Trophoblast cell (in vitro differentiated cells and primary cell): ENCODE measurements around the gene TSNAX.

Experiments
- DNase-seq, 2 donors: peaks; one replicate each; pipeline ENCODE4 v3.0.0-alpha.2; 2016
- H2AFZ ChIP-seq: 2 replicates; pipeline ENCODE4 v1.6.1; 2013; ENCODE audit warnings: low read length, moderate library complexity, mild to moderate bottlenecking; ENCODE audit not compliant: insufficient read depth, poor library complexity
- H2AK5ac ChIP-seq: 2 replicates; pipeline ENCODE4 v1.6.1; 2013; ENCODE audit warnings: mild to moderate bottlenecking, low read length
- H2BK120ac ChIP-seq: 2 replicates; pipeline ENCODE4 v1.6.1; 2013; ENCODE audit warnings: low read length, mild to moderate bottlenecking, moderate library complexity; ENCODE audit not compliant: insufficient read depth, poor library complexity
- H2BK12ac ChIP-seq: 2 replicates; pipeline ENCODE4 v1.6.1; 2013; ENCODE audit warnings: mild to moderate bottlenecking, low read length, moderate library complexity
- H2BK5ac ChIP-seq: 2 replicates; pipeline ENCODE4 v1.6.1; 2013; ENCODE audit warnings: low read length, low read depth, moderate library complexity, mild to moderate bottlenecking; ENCODE audit not compliant: poor library complexity
- H3K14ac ChIP-seq: 2 replicates; pipeline ENCODE4 v1.6.1; 2013; ENCODE audit warnings: mild to moderate bottlenecking, low read length
- H3K18ac ChIP-seq: 2 replicates; pipeline ENCODE4 v1.6.1; 2013; ENCODE audit warnings: mild to moderate bottlenecking, low read length
- H3K23ac ChIP-seq: 2 replicates; pipeline ENCODE4 v1.6.1; 2013; ENCODE audit warnings: low read length
- H3K27ac ChIP-seq: 2 replicates; pipeline ENCODE4 v1.5.1; 2013; ENCODE audit warnings: low read depth, mild to moderate bottlenecking, inconsistent platforms, low read length, moderate library complexity
- H3K27me3 ChIP-seq: 2 replicates; pipeline ENCODE4 v1.6.1; 2013; ENCODE audit warnings: inconsistent platforms, mild to moderate bottlenecking, low read length, moderate library complexity; ENCODE audit not compliant: insufficient read depth
- H3K36me3 ChIP-seq, 2 experiments: 1 replicate in 1 of 2; 2 replicates in 1 of 2; pipeline ENCODE4 v1.6.1; 2013; ENCODE audit warnings: low read length in 2 of 2, mild to moderate bottlenecking in 2 of 2, moderate library complexity in 1 of 2; ENCODE audit not compliant: insufficient read depth in 2 of 2, control insufficient read depth in 1 of 2
- H3K4ac ChIP-seq: 2 replicates; pipeline ENCODE4 v1.6.1; 2013; ENCODE audit warnings: low read depth, mild to moderate bottlenecking, low read length, moderate library complexity
- H3K4me1 ChIP-seq, 2 experiments: 1 replicate in 1 of 2; 2 replicates in 1 of 2; pipeline ENCODE4 v1.6.1; 2013; ENCODE audit warnings: low read length in 2 of 2, mild to moderate bottlenecking in 2 of 2, moderate library complexity in 1 of 2; ENCODE audit not compliant: insufficient read depth in 2 of 2, control insufficient read depth in 1 of 2
- H3K4me2 ChIP-seq: 2 replicates; pipeline ENCODE4 v1.6.1; 2013; ENCODE audit warnings: inconsistent platforms, mild to moderate bottlenecking, low read length, moderate library complexity
- H3K4me3 ChIP-seq: 2 replicates; pipeline ENCODE4 v1.5.1; 2013; ENCODE audit warnings: mild to moderate bottlenecking, low read depth, low read length, inconsistent platforms
- H3K79me1 ChIP-seq: one replicate; pipeline ENCODE4 v1.6.1; 2013; ENCODE audit warnings: low read length
- H3K79me2 ChIP-seq: 2 replicates; pipeline ENCODE4 v1.6.1; 2013; ENCODE audit warnings: low read length, mild to moderate bottlenecking; ENCODE audit not compliant: control insufficient read depth, insufficient read depth, poor library complexity
- H3K9ac ChIP-seq: 2 replicates; pipeline ENCODE4 v1.6.1; 2013; ENCODE audit warnings: mild to moderate bottlenecking, low read length
- H3K9me3 ChIP-seq: 2 replicates; pipeline ENCODE4 v1.6.1; 2013; ENCODE audit warnings: low read depth, mild to moderate bottlenecking, control low read depth, inconsistent platforms, low read length; ENCODE audit not compliant: insufficient read depth
- H4K12ac ChIP-seq: 2 replicates; pipeline ENCODE4 v1.6.1; 2013; ENCODE audit warnings: low read depth, mild to moderate bottlenecking, low read length, moderate library complexity
- H4K8ac ChIP-seq: 2 replicates; pipeline ENCODE4 v1.6.1; 2013; ENCODE audit warnings: low read depth, mild to moderate bottlenecking, low read length, moderate library complexity
- H4K91ac ChIP-seq: one replicate; pipeline ENCODE4 v1.6.1; 2013; ENCODE audit warnings: low read depth, mild to moderate bottlenecking, low read length, moderate library complexity
- WGBS: extraction: QIAGEN DNeasy Blood & Tissue Kit; methylation state at CpG from one replicate; pipeline ENCODE4 v1.1.7; 2013; ENCODE audit warnings: missing lambda C conversion rate; ENCODE audit not compliant: insufficient read length, insufficient coverage; ENCODE audit errors: extremely low coverage; 5-methylcytosine and 5-hydroxymethylcytosine counted together

The TSNAX gene

GRCh38 chr1:231494439-231495110, 33.9 kb upstream of the TSNAX start:
- H3K27me3 ChIP-seq: no peaks in the 10 kb centered on the region
- no peak overlapping the region for H3K4me3 ChIP-seq
- no peak overlapping the region for H3K4me2 ChIP-seq
- no peak overlapping the region for H2AK5ac ChIP-seq
- peaks cover 8% of the 10 kb centered on the region for H3K9me3 ChIP-seq
- H3K27ac ChIP-seq: no peak overlapping the region
- H3K79me2 ChIP-seq: no peaks in the 10 kb centered on the region
- H3K23ac ChIP-seq: no peak overlapping the region
- H3K14ac ChIP-seq: no peak overlapping the region
- no peak overlapping the region for H4K12ac ChIP-seq
- no peak overlapping the region for H3K18ac ChIP-seq
- no peak overlapping the region for H2AFZ ChIP-seq
- H3K36me3 ChIP-seq: peaks cover 0 to 2% of the 10 kb centered on the region in 2 experiments
- H2BK12ac ChIP-seq: peak overlapping the region; percentile 17
- no CpG with 5 or more reads among the region's 1 CpG for WGBS
- no peak overlapping the region for H3K4ac ChIP-seq
- H4K8ac ChIP-seq: no peak overlapping the region
- H2BK5ac ChIP-seq: no peak overlapping the region
- DNase-seq: no peak
- H3K4me1 ChIP-seq: no peaks in the 10 kb centered on the region
- H4K91ac ChIP-seq: peak overlapping the region; percentile 6
- H2BK120ac ChIP-seq: no peak overlapping the region
- H3K79me1 ChIP-seq: no peaks in the 10 kb centered on the region
- H3K9ac ChIP-seq: no peak overlapping the region

GRCh38 chr1:231497629-231498152, 30.8 kb upstream of the TSNAX start:
- H3K79me1 ChIP-seq: no peaks in the 10 kb centered on the region
- H3K23ac ChIP-seq: no peak overlapping the region
- H3K9ac ChIP-seq: no peak overlapping the region
- H2AFZ ChIP-seq: no peak overlapping the region
- no peak overlapping the region for H3K27ac ChIP-seq
- H3K18ac ChIP-seq: no peak overlapping the region
- DNase-seq: peak in 1 of 2 donors; percentile 64
- no peak overlapping the region for H3K14ac ChIP-seq
- H3K27me3 ChIP-seq: no peaks in the 10 kb centered on the region
- no peak overlapping the region for H2BK5ac ChIP-seq
- no peak overlapping the region for H2BK12ac ChIP-seq
- peaks cover 0 to 2% of the 10 kb centered on the region in 2 experiments for H3K36me3 ChIP-seq
- H4K8ac ChIP-seq: no peak overlapping the region
- no peak overlapping the region for H4K91ac ChIP-seq
- H3K79me2 ChIP-seq: no peaks in the 10 kb centered on the region
- H3K4me3 ChIP-seq: no peak overlapping the region
- H3K9me3 ChIP-seq: peaks cover 8% of the 10 kb centered on the region
- no peak overlapping the region for H4K12ac ChIP-seq
- H3K4me2 ChIP-seq: no peak overlapping the region
- no CpG with 5 or more reads among the region's 2 CpGs for WGBS
- H2AK5ac ChIP-seq: no peak overlapping the region
- H3K4me1 ChIP-seq: no peaks in the 10 kb centered on the region
- no peak overlapping the region for H2BK120ac ChIP-seq
- H3K4ac ChIP-seq: no peak overlapping the region

GRCh38 chr1:231499148-231499763, 29.2 kb upstream of the TSNAX start:
- H3K23ac ChIP-seq: no peak overlapping the region
- no peaks in the 10 kb centered on the region for H3K79me1 ChIP-seq
- H3K9me3 ChIP-seq: peaks cover 8% of the 10 kb centered on the region
- no peak overlapping the region for H3K4ac ChIP-seq
- H4K91ac ChIP-seq: no peak overlapping the region
- no peak overlapping the region for H2BK120ac ChIP-seq
- H3K9ac ChIP-seq: no peak overlapping the region
- no peak overlapping the region for H2BK12ac ChIP-seq
- H4K8ac ChIP-seq: no peak overlapping the region
- H3K36me3 ChIP-seq: peaks cover 0 to 2% of the 10 kb centered on the region in 2 experiments
- no peak overlapping the region for H3K18ac ChIP-seq
- H3K14ac ChIP-seq: no peak overlapping the region
- no peak overlapping the region for H3K4me2 ChIP-seq
- no peak overlapping the region for H3K27ac ChIP-seq
- no peaks in the 10 kb centered on the region for H3K4me1 ChIP-seq
- H2BK5ac ChIP-seq: no peak overlapping the region
- no peak overlapping the region for H2AFZ ChIP-seq
- no peaks in the 10 kb centered on the region for H3K79me2 ChIP-seq
- no peak overlapping the region for H3K4me3 ChIP-seq
- no peak for DNase-seq
- no peaks in the 10 kb centered on the region for H3K27me3 ChIP-seq
- no peak overlapping the region for H2AK5ac ChIP-seq
- no peak overlapping the region for H4K12ac ChIP-seq
- no CpG with 5 or more reads among the region's 3 CpGs for WGBS

- no peak overlapping the region for H3K14ac ChIP-seq
- no peak overlapping the region for H4K91ac ChIP-seq
- H3K27ac ChIP-seq: no peak overlapping the region
- H3K9ac ChIP-seq: no peak overlapping the region
- H3K4me2 ChIP-seq: no peak overlapping the region
- H3K4me1 ChIP-seq: no peaks in the 10 kb centered on the region
- no peak overlapping the region for H3K18ac ChIP-seq
- peaks cover 8% of the 10 kb centered on the region for H3K9me3 ChIP-seq
- H3K36me3 ChIP-seq: peaks cover 0 to 2% of the 10 kb centered on the region in 2 experiments
- no peak overlapping the region for H2AFZ ChIP-seq
- H3K79me2 ChIP-seq: no peaks in the 10 kb centered on the region
- H3K79me1 ChIP-seq: no peaks in the 10 kb centered on the region
- H2BK5ac ChIP-seq: no peak overlapping the region
- no peak overlapping the region for H2AK5ac ChIP-seq
- DNase-seq: no peak
- H4K12ac ChIP-seq: no peak overlapping the region
- no peak overlapping the region for H4K8ac ChIP-seq
- H3K27me3 ChIP-seq: no peaks in the 10 kb centered on the region
- H3K23ac ChIP-seq: no peak overlapping the region
- WGBS: no CpG with 5 or more reads among the region's 2 CpGs
- no peak overlapping the region for H2BK120ac ChIP-seq
- no peak overlapping the region for H3K4ac ChIP-seq
- H3K4me3 ChIP-seq: no peak overlapping the region
- no peak overlapping the region for H2BK12ac ChIP-seq
These were observed 27.8 kb upstream of the TSNAX start for GRCh38 chr1:231500666-231501065.
